Naive thymus-derived CD8-positive, alpha-beta T cell (primary cell): ENCODE results near the gene CHRNE. TPM values are rescaled to one million over a fixed set of nuclear protein-coding genes. Genes with fewer than 3 reads are reported as not detected.
"Not testable (repeated sequence)": the region's sequence is repeated elsewhere in the genome, so short reads cannot be mapped to it uniquely, and the experiment has no call there.

Experiments
- ATAC-seq, 2 donors: fragments of 150-1000 bp; cut with Tn5 transposase in 1 of 2; sonication (Bioruptor Pico), chemical (Tn5 transposase) in 1 of 2; 1 replicate in 1 of 2; 2 replicates in 1 of 2; pipeline ENCODE4 v1.10.0; 2021; ENCODE audit warnings: mild to moderate bottlenecking in 2 of 2, moderate library complexity in 2 of 2
- POLR2A ChIA-PET: fragments of 350-600 bp; sonication (Branson Sonifier 250); formaldehyde crosslinking; loops from one replicate; lab custom pipeline; 2021; ENCODE audit warnings: antibody characterized with exemption; lab: Charles Lee
- DNase-seq, 10 donors: peaks; one replicate each; pipeline versions ENCODE4 v3.0.0 to v3.0.0-alpha.2; 2020 to 2022
- H3K27ac Mint-ChIP-seq, 10 donors: one replicate each; pipeline ENCODE4 v1.8.0; 2020 to 2022; ENCODE audit warnings: mild to moderate bottlenecking in 10 of 10, mixed read lengths in 10 of 10, moderate library complexity in 4 of 10, inconsistent platforms in 1 of 10
- H3K27me3 Mint-ChIP-seq, 5 donors: one replicate each; pipeline ENCODE4 v1.8.0; 2021 to 2022; ENCODE audit warnings: mixed read lengths in 5 of 5
- H3K36me3 Mint-ChIP-seq, 3 donors: one replicate each; pipeline ENCODE4 v1.8.0; 2020 to 2022; ENCODE audit warnings: mixed read lengths in 3 of 3, mild to moderate bottlenecking in 2 of 3, inconsistent platforms in 1 of 3
- H3K4me1 Mint-ChIP-seq, 4 donors: one replicate each; pipeline ENCODE4 v1.8.0; 2021 to 2022; ENCODE audit warnings: mixed read lengths in 4 of 4
- H3K4me3 Mint-ChIP-seq, 10 donors: one replicate each; pipeline ENCODE4 v1.8.0; 2020 to 2022; ENCODE audit warnings: mild to moderate bottlenecking in 10 of 10, mixed read lengths in 10 of 10, moderate library complexity in 6 of 10, inconsistent platforms in 1 of 10
- H3K9me3 Mint-ChIP-seq, 9 donors: one replicate each; pipeline ENCODE4 v1.8.0; 2020 to 2022; ENCODE audit warnings: mixed read lengths in 9 of 9, mild to moderate bottlenecking in 3 of 9, inconsistent platforms in 1 of 9, moderate library complexity in 1 of 9
- polyA plus RNA-seq, 3 donors: library from polyadenylated mRNA; unstranded; fragments of 300-500 nt; fragmentation: Illumina TruSeq; gene quantifications; one replicate each; pipeline ENCODE4 v1.2.3, GENCODE V29; 2021
- total RNA-seq, 8 experiments: library from RNA in 2 of 8; stranded (reverse) in 2 of 8; gene quantifications; one replicate each; pipeline ENCODE4 v1.2.3 and lab custom pipeline; 2021 to 2026

The CHRNE gene
- total and polyA plus RNA-seq, 5 experiments from 2014 or later, result 0.19 to 1.3 (median 0.58) TPM

- peaks cover 8 to 21% (median 19%) of the 10 kb centered on the region in 3 donors for H3K36me3 Mint-ChIP-seq
- H3K9me3 Mint-ChIP-seq, ATAC-seq, DNase-seq, POLR2A ChIA-PET, H3K27me3 Mint-ChIP-seq: not testable (repeated sequence)
- H3K4me3 Mint-ChIP-seq, result peak overlapping the region in 1 of 10 donors; percentile 41
- peak overlapping the region in 1 of 10 donors; percentile 42 for H3K27ac Mint-ChIP-seq
- H3K4me1 Mint-ChIP-seq, result peaks cover 13 to 43% (median 21%) of the 10 kb centered on the region in 4 donors
These were observed 45.6 kb downstream of the CHRNE start for GRCh38 chr17:4857347-4857746.

- H3K27me3 Mint-ChIP-seq, result no peaks in the 10 kb centered on the region
- no peak for ATAC-seq
- peak overlapping the region in 1 of 10 donors; percentile 41 for H3K4me3 Mint-ChIP-seq
- H3K9me3 Mint-ChIP-seq, result peaks cover 0 to 7% (median 0%) of the 10 kb centered on the region in 9 donors
- POLR2A ChIA-PET, result no interaction called here
- peaks cover 8 to 21% (median 19%) of the 10 kb centered on the region in 3 donors for H3K36me3 Mint-ChIP-seq
- no peak for DNase-seq
- H3K4me1 Mint-ChIP-seq, result peaks cover 16 to 47% (median 25%) of the 10 kb centered on the region in 4 donors
- H3K27ac Mint-ChIP-seq, result peak overlapping the region in 1 of 10 donors; percentile 32
These were observed 46.0 kb downstream of the CHRNE start for GRCh38 chr17:4856937-4857314.

- Mint-ChIP-seq H3K4me3 (no peak overlapping the region), H3K27ac (peak overlapping the region in 3 of 10 donors; percentile 32 to 53 (median 41)), H3K4me1 (peaks cover 18 to 52% (median 26%) of the 10 kb centered on the region in 4 donors), H3K27me3 (no peaks in the 10 kb centered on the region), H3K9me3 (peaks cover 0 to 8% (median 0%) of the 10 kb centered on the region in 9 donors), H3K36me3 (peaks cover 8 to 21% (median 19%) of the 10 kb centered on the region in 3 donors)
- ATAC-seq (no peak), DNase-seq (no peak)
- POLR2A ChIA-PET, result no interaction called here
These were observed 46.5 kb downstream of the CHRNE start for GRCh38 chr17:4856271-4856936.

GRCh38 chr17:4854111-4854681 is 48.7 kb downstream of the CHRNE start:
- no peak for ATAC-seq
- Mint-ChIP-seq H3K9me3 (peaks cover 0 to 8% (median 0%) of the 10 kb centered on the region in 9 donors), H3K36me3 (peaks cover 4 to 18% (median 12%) of the 10 kb centered on the region in 3 donors), H3K4me1 (peaks cover 33 to 66% (median 39%) of the 10 kb centered on the region in 4 donors), H3K27ac (peak overlapping the region in 4 of 10 donors; percentile 53 to 94 (median 56)), H3K27me3 (no peaks in the 10 kb centered on the region), H3K4me3 (peak overlapping the region in 2 of 10 donors; percentile 10 to 22)
- POLR2A ChIA-PET, result no interaction called here
- DNase-seq, result no peak

GRCh38 chr17:4853208-4853671 is 49.7 kb downstream of the CHRNE start:
- H3K4me3 Mint-ChIP-seq, result peak overlapping the region in 4 of 10 donors; percentile 17 to 55 (median 25)
- H3K36me3 Mint-ChIP-seq, result peaks cover 4 to 15% (median 10%) of the 10 kb centered on the region in 3 donors
- peak in 7 of 10 donors; percentile 11 to 65 (median 29) for DNase-seq
- peak overlapping the region in 6 of 10 donors; percentile 7 to 94 (median 38) for H3K27ac Mint-ChIP-seq
- H3K4me1 Mint-ChIP-seq, result peaks cover 33 to 66% (median 38%) of the 10 kb centered on the region in 4 donors
- peaks cover 0 to 8% (median 0%) of the 10 kb centered on the region in 9 donors for H3K9me3 Mint-ChIP-seq
- POLR2A ChIA-PET, result no interaction called here
- ATAC-seq, result peak; percentile 53 to 65
- no peaks in the 10 kb centered on the region for H3K27me3 Mint-ChIP-seq

- ATAC-seq (peak; percentile 66 to 75), DNase-seq (peak in 7 of 10 donors; percentile 15 to 48 (median 40))
- POLR2A ChIA-PET, result no interaction called here
- Mint-ChIP-seq H3K9me3 (peaks cover 0 to 8% (median 0%) of the 10 kb centered on the region in 9 donors), H3K27me3 (no peaks in the 10 kb centered on the region), H3K36me3 (peaks cover 4 to 14% (median 10%) of the 10 kb centered on the region in 3 donors), H3K27ac (peak overlapping the region in 8 of 10 donors; percentile 7 to 94 (median 59)), H3K4me1 (peaks cover 33 to 65% (median 38%) of the 10 kb centered on the region in 4 donors), H3K4me3 (peak overlapping the region in 5 of 10 donors; percentile 0 to 55 (median 5))
These were observed 50.2 kb downstream of the CHRNE start for GRCh38 chr17:4852567-4853207.

- DNase-seq, result no peak
- Mint-ChIP-seq H3K36me3 (peaks cover 2 to 7% (median 4%) of the 10 kb centered on the region in 3 donors), H3K4me1 (peaks cover 29 to 54% (median 37%) of the 10 kb centered on the region in 4 donors), H3K4me3 (peak overlapping the region in 1 of 10 donors; percentile 48), H3K9me3 (peaks cover 0 to 8% (median 0%) of the 10 kb centered on the region in 9 donors), H3K27me3 (no peaks in the 10 kb centered on the region), H3K27ac (peak overlapping the region in 2 of 10 donors; percentile 3 to 49)
- POLR2A ChIA-PET, result no interaction called here
- no peak for ATAC-seq
These were observed 51.8 kb downstream of the CHRNE start for GRCh38 chr17:4851084-4851483.

- DNase-seq, result no peak
- no peak overlapping the region for H3K27ac Mint-ChIP-seq
- POLR2A ChIA-PET, result interaction anchor here (0.8 kb wide), 1 partner anchor 13 kb away, joined by 3 read pairs; no protein-coding TSS in a partner anchor
These were observed 52.7 kb downstream of the CHRNE start for GRCh38 chr17:4850246-4850645.

GRCh38 chr17:4849011-4849536 is 53.8 kb downstream of the CHRNE start:
- Mint-ChIP-seq H3K36me3 (peaks cover 0 to 24% (median 0%) of the 10 kb centered on the region in 3 donors), H3K27me3 (no peaks in the 10 kb centered on the region), H3K9me3 (peaks cover 0 to 8% (median 0%) of the 10 kb centered on the region in 9 donors), H3K27ac (no peak overlapping the region), H3K4me1 (peaks cover 36 to 58% (median 42%) of the 10 kb centered on the region in 4 donors), H3K4me3 (no peak overlapping the region)
- POLR2A ChIA-PET, result interaction anchor here (1.3 kb wide), 1 partner anchor 13 kb away, joined by 3 read pairs; no protein-coding TSS in a partner anchor
- DNase-seq (no peak), ATAC-seq (no peak)

More at GRCh38 chr17:4850246-4850645, 52.7 kb downstream of the CHRNE start:
- Mint-ChIP-seq H3K9me3 (peaks cover 0 to 8% (median 0%) of the 10 kb centered on the region in 9 donors), H3K36me3 (peaks cover 2 to 12% (median 4%) of the 10 kb centered on the region in 3 donors), H3K4me3 (no peak overlapping the region), H3K27me3 (no peaks in the 10 kb centered on the region), H3K4me1 (peaks cover 31 to 54% (median 41%) of the 10 kb centered on the region in 4 donors)
- no peak for ATAC-seq
